Ovary (tissue), 10 donors: ENCODE data around the gene VPS26C. TPM values are rescaled to one million over a fixed set of nuclear protein-coding genes. Genes with fewer than 3 reads are reported as not detected.
"Not testable (repeated sequence)": the region's sequence is repeated elsewhere in the genome, so short reads cannot be mapped to it uniquely, and the experiment has no call there.

Experiments used
- DNase-seq, 5 donors: peaks; one replicate each; pipeline ENCODE4 v3.0.0-alpha.2; 2019 to 2020
- H3K27ac ChIP-seq, 2 donors: fragments of 200-600 bp; one replicate each; pipeline versions ENCODE4 v1.5.1 to v1.8.0; 2019 to 2022
- H3K27me3 ChIP-seq: fragments of 200-600 bp; one replicate; pipeline ENCODE4 v1.8.0; 2022
- H3K36me3 ChIP-seq: fragments of 200-600 bp; sonication (generic); one replicate; pipeline ENCODE4 v1.5.1; 2019
- H3K4me1 ChIP-seq: one replicate; pipeline ENCODE4 v1.8.1; 2013; ENCODE audit warnings: mild to moderate bottlenecking, moderate library complexity; ENCODE audit not compliant: insufficient read depth
- H3K4me3 ChIP-seq: fragments of 200-600 bp; sonication (generic); one replicate; pipeline ENCODE4 v1.5.1; 2017
- H3K9me3 ChIP-seq, 2 donors: fragments of 200-600 bp in 1 of 2; sonication (generic) in 1 of 2; one replicate each; pipeline versions ENCODE4 v1.5.1 to v1.8.1; 2013 to 2019; ENCODE audit warnings: mild to moderate bottlenecking in 1 of 2, moderate library complexity in 1 of 2
- CTCF ChIP-seq, 3 donors: fragments of 450-650 bp in 2 of 3; fragments of 200-600 bp in 1 of 3; IDR thresholded peaks; one replicate each; pipeline versions ENCODE4 v1.5.1 to v1.8.0; 2016 to 2022; ENCODE audit warnings: antibody characterized with exemption in 3 of 3, mild to moderate bottlenecking in 1 of 3
- EP300 ChIP-seq: sonication (generic); formaldehyde crosslinking; IDR thresholded peaks from one replicate; pipeline ENCODE4 v1.6.1; 2017; ENCODE audit warnings: antibody characterized with exemption
- POLR2A ChIP-seq: fragments of 450-650 bp; IDR thresholded peaks from one replicate; pipeline ENCODE4 v1.6.1; 2017; ENCODE audit warnings: antibody characterized with exemption, mild to moderate bottlenecking, moderate library complexity
- WGBS, 3 donors: extraction: QIAGEN DNeasy Blood & Tissue Kit in 1 of 3; methylation state at CpG; one replicate each; pipeline versions ENCODE4 v1.1.5 to v1.1.7; 2013 to 2017; 5-methylcytosine and 5-hydroxymethylcytosine counted together
- intact Hi-C, 4 donors: fragments of 100-400 bp; cut with DNase I; formaldehyde crosslinking; loops; one replicate each; pipeline versions ENCODE4 v1.11.0 to v1.15.1; 2022 to 2023
- long read RNA-seq, 3 donors: library from polyadenylated mRNA in 2 of 3; unstranded in 2 of 3; transcript quantifications; one replicate each; pipeline ENCODE4 v2.0.0 and lab custom pipeline, GENCODE V29; 2021 to 2026
- polyA plus RNA-seq, 2 donors: library from polyadenylated mRNA; stranded (reverse); fragments of 200-250 nt in 1 of 2; fragments of 350-450 nt in 1 of 2; fragmentation: Illumina TruSeq in 1 of 2; extraction: RNeasy Lipid Tissue Mini Kit (QIAGEN cat#74804) in 1 of 2; gene quantifications; one replicate each; pipeline ENCODE4 v1.2.3, GENCODE V29; 2013 to 2014
- total RNA-seq, 7 donors: library from RNA; depleted of rRNA in 2 of 7; stranded (reverse); fragments of >200 nt in 2 of 7; fragmentation: NEBNext Ultra II Directional in 3 of 7; extraction: Animal tissue kit (Norgen Biotek cat#: 25700) in 3 of 7; gene quantifications; one replicate each; pipeline versions ENCODE4 v1.1.0 to v1.2.4, GENCODE V29; 2016 to 2023
- donor health status: DM: no; HTN: no; CAD: no; lungs with moderate emphysema.
- donor health status: DM: no; HTN: no; CAD: no.
- donor health status: Bipolar disorder and iron deficiency.
- donor health status: DM: yes; HTN: yes; CAD: no.
- donor health status: DM: no; HTN: no; CAD: no.
- donor health status: DM: yes; HTN: yes; CAD: no.

VPS26C gene
- total RNA-seq (10 to 100 TPM; 23.8 to 38.4 (median 33.9) TPM), polyA plus RNA-seq (10 to 100 TPM; 16.3 to 47.7 TPM)
- long read RNA-seq, donor 1, transcript VPS26C-201 (8 exons, 3,256 nt) = major isoform, 17 of 46 reads
- long read RNA-seq, donor 1, partial matches to known transcripts = 9 of 46 reads
- long read RNA-seq, donor 1, other reads (novel, unspliced or antisense) = 8 of 46 reads
- long read RNA-seq, donor 2, partial matches to known transcripts = 0 of 6 reads
- long read RNA-seq, donor 2, other reads (novel, unspliced or antisense) = 0 of 6 reads
- long read RNA-seq, donor 3, transcript VPS26C-201 (8 exons, 3,256 nt) = major isoform, 42 of 52 reads
- long read RNA-seq, donor 3, partial matches to known transcripts = 2 of 52 reads
- long read RNA-seq, donor 3, other reads (novel, unspliced or antisense) = 3 of 52 reads

GRCh38 chr21:37267269-37268185 is at the start of gene VPS26C:
Gene VPS26C, minus strand, starts transcription at chr21:37267334. Its CDS starts 40 bp downstream, at chr21:37267294.
- Histone ChIP-seq H3K27ac (peak within 1 kb of the TSS; percentile 90 to 99), H3K4me1 (peaks cover 4% of the 10 kb centered on the region), H3K4me3 (peak within 1 kb of the TSS; percentile 93), H3K9me3 (no peaks in the 10 kb centered on the region), H3K36me3 (no peaks in the 10 kb centered on the region), H3K27me3 (no peaks in the 10 kb centered on the region)
- peak; percentile 97 to 99 (median 98) for DNase-seq
- intact Hi-C loops = loop anchor here in 3 of 4 donors (2.0 to 5.0 kb wide), 4 partner anchors 97 to 295 kb away; partner anchors contain the start of genes DYRK1A (in 1 of the 3), PIGP (in 1 of the 3) and TTC3 (in 1 of the 3)
- 0 to 1% (median 0%) methylated on average over 72 to 86 of the region's 86 CpGs for WGBS, 3 donors
- TF ChIP-seq POLR2A (peak; percentile 71), EP300 (peak; percentile 71), CTCF (IDR thresholded peaks at IDR 0.05) (peak in 1 of 3 donors; percentile 10)

GRCh38 chr21:37316072-37316471 is 48.9 kb upstream of the VPS26C start:
- intact Hi-C loops = not testable (repeated sequence)

GRCh38 chr21:37300114-37300751 is 33.1 kb upstream of the VPS26C start:
- no peaks in the 10 kb centered on the region for H3K4me1 ChIP-seq
- TF ChIP-seq CTCF (IDR thresholded peaks at IDR 0.05) = no peak
- no peak for TF ChIP-seq EP300
- no peak for TF ChIP-seq POLR2A
- 64 to 73% (median 70%) methylated on average over 4 of the region's 4 CpGs for WGBS, 3 donors

More at GRCh38 chr21:37316072-37316471, 48.9 kb upstream of the VPS26C start:
- H3K36me3 ChIP-seq, H3K27ac ChIP-seq, H3K4me1 ChIP-seq, H3K9me3 ChIP-seq, DNase-seq, H3K27me3 ChIP-seq, H3K4me3 ChIP-seq: not testable (repeated sequence)
- 74 to 86% (median 76%) methylated on average over 2 of the region's 2 CpGs for WGBS, 3 donors

GRCh38 chr21:37297364-37297763 is 30.2 kb upstream of the VPS26C start:
- Histone ChIP-seq H3K27ac (no peak overlapping the region), H3K27me3 (no peaks in the 10 kb centered on the region), H3K36me3 (no peaks in the 10 kb centered on the region), H3K9me3 (no peaks in the 10 kb centered on the region), H3K4me3 (no peak overlapping the region), H3K4me1 (no peaks in the 10 kb centered on the region)
- WGBS, 3 donors = 78 to 82% (median 81%) methylated on average over 7 of the region's 7 CpGs
- TF ChIP-seq EP300 = no peak
- TF ChIP-seq CTCF (IDR thresholded peaks at IDR 0.05) = no peak
- TF ChIP-seq POLR2A = no peak
- intact Hi-C loops = no loop called here
- no peak for DNase-seq

More at GRCh38 chr21:37300114-37300751, 33.1 kb upstream of the VPS26C start:
- intact Hi-C loops = no loop called here
- no peak for DNase-seq
- H3K36me3 ChIP-seq = no peaks in the 10 kb centered on the region
- no peak overlapping the region for H3K4me3 ChIP-seq
- no peak overlapping the region for H3K27ac ChIP-seq
- no peaks in the 10 kb centered on the region for H3K9me3 ChIP-seq
- H3K27me3 ChIP-seq = no peaks in the 10 kb centered on the region
